Tibial nerve (tissue), 4 donors: ENCODE results near the gene DISC1.

Experiments
- CTCF ChIP-seq, 5 experiments: fragments of 200-600 bp in 3 of 5; fragments of 450-650 bp in 2 of 5; sonication (generic) in 3 of 5; IDR thresholded peaks; one replicate each; pipeline ENCODE4 v1.5.1; 2016 to 2019; ENCODE audit warnings: antibody characterized with exemption in 5 of 5, mild to moderate bottlenecking in 3 of 5, moderate library complexity in 2 of 5
- EP300 ChIP-seq, 2 donors: sonication (generic); formaldehyde crosslinking; IDR thresholded peaks; one replicate each; pipeline ENCODE4 v1.6.1; 2017; ENCODE audit warnings: antibody characterized with exemption in 2 of 2, mild to moderate bottlenecking in 1 of 2
- POLR2A ChIP-seq, 2 donors: fragments of 450-650 bp; IDR thresholded peaks; one replicate each; pipeline ENCODE4 v1.6.1; 2017; ENCODE audit warnings: antibody characterized with exemption in 2 of 2, mild to moderate bottlenecking in 2 of 2, moderate library complexity in 2 of 2

GRCh38 chr1:231925864-231926263 is 299.3 kb downstream of the DISC1 start:
- TF ChIP-seq CTCF (IDR thresholded peaks at IDR 0.05), result no peak
- no peak for TF ChIP-seq POLR2A (IDR thresholded peaks at IDR 0.05)
- no peak for TF ChIP-seq EP300 (IDR thresholded peaks at IDR 0.05)
